ENCODE measurements around the gene FMN2.

Gene FMN2

DNA sequence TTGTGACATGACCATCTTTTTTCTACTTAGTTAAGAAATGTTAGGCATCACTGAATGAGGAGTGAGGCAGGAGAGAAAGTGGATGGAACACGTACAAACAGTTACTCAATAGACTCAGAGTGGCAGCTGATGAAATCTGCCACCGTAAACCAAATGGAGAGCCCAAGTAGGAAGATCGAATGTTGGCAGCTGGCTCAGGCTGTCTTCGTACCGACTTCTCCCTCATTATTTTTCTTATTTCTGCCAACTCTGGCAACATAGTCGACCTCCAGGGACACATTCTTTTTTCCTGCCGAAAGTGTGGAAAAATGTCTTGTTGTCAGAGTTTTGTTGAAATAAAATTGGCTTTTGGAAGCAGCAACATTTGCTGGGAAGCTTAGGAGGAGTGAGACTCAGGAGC, 377.0 kb downstream of the FMN2 start:
- H3K9me3 Mint-ChIP-seq: no peaks in the 10 kb centered on the region
- H3K4me1 Mint-ChIP-seq: peaks cover 24% of the 10 kb centered on the region
- H3K27me3 Mint-ChIP-seq (ENCODE audit: low read depth, poor library complexity): peaks cover 4% of the 10 kb centered on the region
- no peaks in the 10 kb centered on the region for H3K36me3 Mint-ChIP-seq (ENCODE audit: low read depth)
- H3K27ac Mint-ChIP-seq: peak overlapping the region; percentile 4
- no peak overlapping the region for H3K4me3 Mint-ChIP-seq
- DNase-seq: no peak
- TF ChIP-seq CTCF (IDR thresholded peaks at IDR 0.05): no peak

- Mint-ChIP-seq H3K27me3 (ENCODE audit: low read depth, poor library complexity) (peaks cover 2% of the 10 kb centered on the region), H3K36me3 (ENCODE audit: low read depth) (no peaks in the 10 kb centered on the region), H3K27ac (no peak overlapping the region), H3K4me3 (no peak overlapping the region), H3K4me1 (no peaks in the 10 kb centered on the region), H3K9me3 (peaks cover 4% of the 10 kb centered on the region)
- DNase-seq: no peak
- no peak for TF ChIP-seq CTCF (IDR thresholded peaks at IDR 0.05)
These were observed 382.5 kb downstream of the FMN2 start for GRCh38 chr1:240474133-240474614.

- peaks cover 4% of the 10 kb centered on the region for H3K9me3 Mint-ChIP-seq
- TF ChIP-seq CTCF (IDR thresholded peaks at IDR 0.05): no peak
- H3K27me3 Mint-ChIP-seq (ENCODE audit: low read depth, poor library complexity): peaks cover 2% of the 10 kb centered on the region
- H3K27ac Mint-ChIP-seq: no peak overlapping the region
- H3K36me3 Mint-ChIP-seq (ENCODE audit: low read depth): no peaks in the 10 kb centered on the region
- no peaks in the 10 kb centered on the region for H3K4me1 Mint-ChIP-seq
- DNase-seq: no peak
- H3K4me3 Mint-ChIP-seq: no peak overlapping the region
These were observed 384.1 kb downstream of the FMN2 start for GRCh38 chr1:240475832-240476231.

GRCh38 chr1:240478536-240478935, 386.9 kb downstream of the FMN2 start:
- TF ChIP-seq CTCF (IDR thresholded peaks at IDR 0.05): no peak
- Mint-ChIP-seq H3K27ac (no peak overlapping the region), H3K9me3 (peaks cover 4% of the 10 kb centered on the region), H3K36me3 (ENCODE audit: low read depth) (no peaks in the 10 kb centered on the region), H3K27me3 (ENCODE audit: low read depth, poor library complexity) (peaks cover 2% of the 10 kb centered on the region), H3K4me1 (no peaks in the 10 kb centered on the region), H3K4me3 (no peak overlapping the region)
- no peak for DNase-seq

DNA sequence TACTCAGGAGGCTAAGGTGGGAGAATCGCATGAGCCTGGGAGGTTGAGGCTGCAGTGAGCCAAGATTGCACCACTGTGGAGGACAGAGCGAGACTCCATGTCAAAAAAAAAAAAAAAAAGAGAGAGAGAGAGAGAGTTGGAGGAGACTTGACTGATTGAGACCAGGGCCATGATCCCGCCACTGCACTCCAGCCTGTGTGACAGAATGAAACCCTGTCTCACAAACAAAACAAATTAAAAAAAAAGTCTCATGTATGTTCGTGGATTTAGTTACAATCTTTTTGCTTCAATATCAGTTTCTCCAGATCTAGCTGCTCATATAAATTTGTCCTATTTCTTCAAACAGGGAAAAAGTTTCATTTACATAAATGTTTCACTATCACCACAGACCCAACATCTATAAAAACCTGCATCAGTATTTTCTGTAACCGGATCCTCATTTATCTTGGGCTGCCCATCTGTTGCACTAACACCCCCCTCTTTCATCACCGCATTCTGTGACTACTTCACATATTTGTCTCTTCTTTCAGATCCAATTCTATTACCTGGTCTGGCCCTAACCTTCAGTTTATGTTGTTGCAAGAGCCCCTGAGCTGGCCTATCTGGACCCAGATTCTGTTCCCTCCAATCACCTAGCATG, 393.2 kb downstream of the FMN2 start:
- no peak for TF ChIP-seq CTCF (IDR thresholded peaks at IDR 0.05)
- no peak overlapping the region for H3K4me3 Mint-ChIP-seq
- no peak for DNase-seq
- H3K4me1 Mint-ChIP-seq: peaks cover 21% of the 10 kb centered on the region
- no peak overlapping the region for H3K27ac Mint-ChIP-seq
- no peaks in the 10 kb centered on the region for H3K36me3 Mint-ChIP-seq (ENCODE audit: low read depth)
- no peaks in the 10 kb centered on the region for H3K9me3 Mint-ChIP-seq
- H3K27me3 Mint-ChIP-seq (ENCODE audit: low read depth, poor library complexity): peaks cover 5% of the 10 kb centered on the region

DNA sequence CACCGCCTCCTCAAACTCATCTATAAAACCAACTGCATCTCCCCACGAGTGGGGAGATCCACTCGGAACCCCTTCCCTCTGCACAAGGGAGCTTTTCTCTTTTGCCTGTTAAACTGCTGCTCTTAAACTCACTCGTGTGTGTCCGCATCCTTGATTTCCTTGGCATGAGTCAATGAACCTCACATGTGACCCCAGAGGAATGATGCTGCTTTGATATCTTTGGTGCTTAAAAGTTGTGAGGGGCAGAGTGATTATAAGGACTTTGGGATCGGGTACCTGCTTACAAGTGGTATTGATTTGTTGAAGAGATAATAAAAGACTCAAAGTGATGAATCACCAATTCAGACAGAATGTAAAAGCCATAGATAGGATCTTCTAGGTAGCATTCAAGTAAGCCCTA, 394.9 kb downstream of the FMN2 start:
- Mint-ChIP-seq H3K9me3 (no peaks in the 10 kb centered on the region), H3K27me3 (ENCODE audit: low read depth, poor library complexity) (peaks cover 5% of the 10 kb centered on the region), H3K36me3 (ENCODE audit: low read depth) (no peaks in the 10 kb centered on the region), H3K27ac (peak overlapping the region; percentile 84), H3K4me1 (peaks cover 21% of the 10 kb centered on the region), H3K4me3 (no peak overlapping the region)
- DNase-seq: no peak
- TF ChIP-seq CTCF (IDR thresholded peaks at IDR 0.05): no peak

Data from nephron progenitor cell (in vitro differentiated cells).